Uterus (tissue), 4 donors: Measurements from ENCODE around the gene NFATC1. TPM values are rescaled to one million over a fixed set of nuclear protein-coding genes. Genes with fewer than 3 reads are reported as not detected.

Experiments used
- DNase-seq, 2 donors: peaks; one replicate each; pipeline ENCODE4 v3.0.0-alpha.2; 2019 to 2020
- H3K27ac ChIP-seq, 2 donors: fragments of 200-600 bp; sonication (generic); 1 replicate in 1 of 2; 2 replicates in 1 of 2; pipeline ENCODE4 v1.5.1; 2016 to 2018
- H3K27me3 ChIP-seq, 2 donors: fragments of 200-600 bp; sonication (generic); one replicate each; pipeline ENCODE4 v1.5.1; 2018 to 2019; ENCODE audit warnings: control low read depth in 1 of 2
- H3K36me3 ChIP-seq, 2 donors: fragments of 200-600 bp; sonication (generic); one replicate each; pipeline ENCODE4 v1.5.1; 2019; ENCODE audit warnings: control low read depth in 1 of 2
- H3K4me1 ChIP-seq, 2 donors: fragments of 200-600 bp; sonication (generic); one replicate each; pipeline ENCODE4 v1.5.1; 2018 to 2019; ENCODE audit warnings: control low read depth in 1 of 2
- H3K4me3 ChIP-seq, 2 donors: fragments of 200-600 bp; sonication (generic); 1 replicate in 1 of 2; 2 replicates in 1 of 2; pipeline ENCODE4 v1.5.1; 2018 to 2019; ENCODE audit warnings: mild to moderate bottlenecking in 1 of 2
- H3K9me3 ChIP-seq, 2 donors: fragments of 200-600 bp; sonication (generic); one replicate each; pipeline ENCODE4 v1.5.1; 2019; ENCODE audit warnings: control low read depth in 1 of 2
- POLR2A ChIP-seq, 2 donors: fragments of 450-650 bp; IDR thresholded peaks; one replicate each; pipeline ENCODE4 v1.6.1; 2016; ENCODE audit warnings: antibody characterized with exemption in 2 of 2, mild to moderate bottlenecking in 1 of 2, moderate library complexity in 1 of 2
- intact Hi-C: fragments of 100-400 bp; cut with DNase I; formaldehyde crosslinking; loops from one replicate; pipeline ENCODE4 v1.15.1; 2023; ENCODE audit warnings: low total_unique reads
- total RNA-seq, 4 donors: library from RNA; depleted of rRNA in 3 of 4; stranded (reverse); fragments of >200 nt in 3 of 4; gene quantifications; one replicate each; pipeline versions ENCODE4 v1.1.0 to v1.2.4, GENCODE V29; 2014 to 2023
- TF ChIP-seq, protein P1 (sequence below), 4 experiments: fragments of 200-600 bp in 2 of 4; fragments of 450-650 bp in 2 of 4; sonication (generic) in 2 of 4; IDR thresholded peaks; one replicate each; pipeline ENCODE4 v1.5.1; 2016 to 2019; ENCODE audit warnings: antibody characterized with exemption in 4 of 4, mild to moderate bottlenecking in 2 of 4, moderate library complexity in 1 of 4
- donor health status: DM: yes; HTN: yes; CAD: no.

The NFATC1 gene
- total RNA-seq, 4 donors from 2014 or later = 9.2 to 25.1 (median 14.6) TPM

- Histone ChIP-seq H3K27ac (peak overlapping the region in 1 of 2 donors; percentile 60), H3K4me1 (peaks cover 0 to 3% of the 10 kb centered on the region in 2 donors), H3K4me3 (no peak overlapping the region), H3K9me3 (no peaks in the 10 kb centered on the region), H3K36me3 (no peaks in the 10 kb centered on the region), H3K27me3 (no peaks in the 10 kb centered on the region)
- intact Hi-C loops = loop anchor here (5.0 kb wide), 1 partner anchor 63 kb away; the partner anchor contains the start of gene NFATC1
- TF ChIP-seq, protein P1, sequence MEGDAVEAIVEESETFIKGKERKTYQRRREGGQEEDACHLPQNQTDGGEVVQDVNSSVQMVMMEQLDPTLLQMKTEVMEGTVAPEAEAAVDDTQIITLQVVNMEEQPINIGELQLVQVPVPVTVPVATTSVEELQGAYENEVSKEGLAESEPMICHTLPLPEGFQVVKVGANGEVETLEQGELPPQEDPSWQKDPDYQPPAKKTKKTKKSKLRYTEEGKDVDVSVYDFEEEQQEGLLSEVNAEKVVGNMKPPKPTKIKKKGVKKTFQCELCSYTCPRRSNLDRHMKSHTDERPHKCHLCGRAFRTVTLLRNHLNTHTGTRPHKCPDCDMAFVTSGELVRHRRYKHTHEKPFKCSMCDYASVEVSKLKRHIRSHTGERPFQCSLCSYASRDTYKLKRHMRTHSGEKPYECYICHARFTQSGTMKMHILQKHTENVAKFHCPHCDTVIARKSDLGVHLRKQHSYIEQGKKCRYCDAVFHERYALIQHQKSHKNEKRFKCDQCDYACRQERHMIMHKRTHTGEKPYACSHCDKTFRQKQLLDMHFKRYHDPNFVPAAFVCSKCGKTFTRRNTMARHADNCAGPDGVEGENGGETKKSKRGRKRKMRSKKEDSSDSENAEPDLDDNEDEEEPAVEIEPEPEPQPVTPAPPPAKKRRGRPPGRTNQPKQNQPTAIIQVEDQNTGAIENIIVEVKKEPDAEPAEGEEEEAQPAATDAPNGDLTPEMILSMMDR (IDR thresholded peaks at IDR 0.05) = no peak
- TF ChIP-seq POLR2A (IDR thresholded peaks at IDR 0.05) = no peak
- DNase-seq = no peak
These were observed 64.3 kb downstream of the NFATC1 start for GRCh38 chr18:79459946-79460480.

GRCh38 chr18:79460481-79461300 is 65.0 kb downstream of the NFATC1 start:
- no peaks in the 10 kb centered on the region for H3K27me3 ChIP-seq
- H3K36me3 ChIP-seq = no peaks in the 10 kb centered on the region

DNA sequence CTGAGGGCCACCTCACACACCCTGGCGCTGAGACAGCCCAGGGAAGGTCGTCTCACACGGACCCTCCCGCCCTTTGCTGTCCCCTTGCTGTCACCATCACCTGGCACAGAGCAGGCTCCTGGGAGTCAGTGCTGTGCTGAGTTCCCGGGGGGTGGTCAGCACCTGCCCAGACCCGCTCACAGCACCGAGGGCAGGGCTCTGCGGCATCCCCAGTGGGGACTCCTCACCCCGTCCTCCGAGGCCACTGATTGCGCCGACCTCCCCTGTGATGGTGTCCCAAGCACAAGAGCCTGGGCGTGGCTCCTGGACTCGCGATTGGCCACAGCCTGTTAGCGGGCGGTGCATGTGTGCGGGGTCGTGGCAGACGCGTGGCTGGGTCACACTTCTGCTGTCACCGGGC is 65.9 kb downstream of the NFATC1 start:
- Histone ChIP-seq H3K27me3 (no peaks in the 10 kb centered on the region), H3K27ac (no peak overlapping the region), H3K36me3 (no peaks in the 10 kb centered on the region), H3K9me3 (no peaks in the 10 kb centered on the region), H3K4me1 (peaks cover 0 to 3% of the 10 kb centered on the region in 2 donors), H3K4me3 (no peak overlapping the region)
- intact Hi-C loops = no loop called here
- TF ChIP-seq, protein P1 (IDR thresholded peaks at IDR 0.05) = no peak
- no peak for TF ChIP-seq POLR2A (IDR thresholded peaks at IDR 0.05)
- no peak for DNase-seq

More at GRCh38 chr18:79460481-79461300, 65.0 kb downstream of the NFATC1 start:
- no peaks in the 10 kb centered on the region for H3K9me3 ChIP-seq
- H3K27ac ChIP-seq = no peak overlapping the region
- DNase-seq = no peak
- no peak overlapping the region for H3K4me3 ChIP-seq
- intact Hi-C loops = no loop called here
- H3K4me1 ChIP-seq = peaks cover 0 to 3% of the 10 kb centered on the region in 2 donors
- TF ChIP-seq, protein P1 (IDR thresholded peaks at IDR 0.05) = no peak
- no peak for TF ChIP-seq POLR2A (IDR thresholded peaks at IDR 0.05)

DNA sequence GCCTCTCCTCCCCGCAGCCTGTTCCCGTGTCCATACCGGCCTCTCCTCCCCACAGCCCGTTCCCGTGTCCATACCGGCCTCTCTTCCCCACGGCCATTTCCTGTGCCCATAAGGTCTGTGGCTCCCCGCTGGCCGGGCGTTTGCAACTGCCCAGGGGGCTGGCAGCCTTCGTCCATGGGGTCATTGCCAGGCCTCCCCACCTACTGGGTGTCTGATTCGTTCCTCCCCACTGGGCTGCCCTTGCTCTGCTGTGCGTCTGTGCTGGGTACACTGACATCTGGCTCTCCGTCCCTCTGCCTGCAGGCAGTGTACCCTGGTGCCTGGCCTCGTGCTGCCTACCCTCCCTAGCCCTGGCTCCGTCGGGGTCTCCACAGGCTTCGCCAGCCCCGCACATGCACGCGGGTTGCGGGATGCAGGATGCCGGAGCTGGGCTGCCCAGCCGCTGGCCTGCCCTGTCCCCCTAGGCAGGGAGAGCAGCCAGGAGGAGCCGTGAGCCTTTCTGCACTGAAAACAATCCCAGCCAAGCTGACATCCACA is 67.8 kb downstream of the NFATC1 start:
- no peaks in the 10 kb centered on the region for H3K36me3 ChIP-seq
- H3K27ac ChIP-seq = no peak overlapping the region
- no peaks in the 10 kb centered on the region for H3K4me1 ChIP-seq
- no peaks in the 10 kb centered on the region for H3K27me3 ChIP-seq
- DNase-seq = no peak
- no peaks in the 10 kb centered on the region for H3K9me3 ChIP-seq
- TF ChIP-seq POLR2A (IDR thresholded peaks at IDR 0.05) = no peak
- TF ChIP-seq, protein P1 (IDR thresholded peaks at IDR 0.05) = no peak
- no peak overlapping the region for H3K4me3 ChIP-seq
- intact Hi-C loops = no loop called here
